Measurements from ENCODE around the gene VPS51. TPM values are rescaled to one million over a fixed set of nuclear protein-coding genes. Genes with fewer than 3 reads are reported as not detected.

The VPS51 gene
- total and polyA plus RNA-seq, 9 of the 15 experiments (the other 6 are each of a cell fraction or from before 2014, with no cell fraction given), result 1.8 to 143 (median 46.8) TPM

GRCh38 chr11:65121865-65122696 lies 26.1 kb downstream of the VPS51 start, which contains the start of the genes FAU and MRPL49 (continued):
- TF ChIP-seq, protein P1, sequence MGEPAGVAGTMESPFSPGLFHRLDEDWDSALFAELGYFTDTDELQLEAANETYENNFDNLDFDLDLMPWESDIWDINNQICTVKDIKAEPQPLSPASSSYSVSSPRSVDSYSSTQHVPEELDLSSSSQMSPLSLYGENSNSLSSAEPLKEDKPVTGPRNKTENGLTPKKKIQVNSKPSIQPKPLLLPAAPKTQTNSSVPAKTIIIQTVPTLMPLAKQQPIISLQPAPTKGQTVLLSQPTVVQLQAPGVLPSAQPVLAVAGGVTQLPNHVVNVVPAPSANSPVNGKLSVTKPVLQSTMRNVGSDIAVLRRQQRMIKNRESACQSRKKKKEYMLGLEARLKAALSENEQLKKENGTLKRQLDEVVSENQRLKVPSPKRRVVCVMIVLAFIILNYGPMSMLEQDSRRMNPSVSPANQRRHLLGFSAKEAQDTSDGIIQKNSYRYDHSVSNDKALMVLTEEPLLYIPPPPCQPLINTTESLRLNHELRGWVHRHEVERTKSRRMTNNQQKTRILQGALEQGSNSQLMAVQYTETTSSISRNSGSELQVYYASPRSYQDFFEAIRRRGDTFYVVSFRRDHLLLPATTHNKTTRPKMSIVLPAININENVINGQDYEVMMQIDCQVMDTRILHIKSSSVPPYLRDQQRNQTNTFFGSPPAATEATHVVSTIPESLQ (CRISPR knock-in tag; IDR thresholded peaks at IDR 0.05), result no peak; the same call in 1 of the 2 replicates
- TF ChIP-seq SRSF1 (IDR thresholded peaks at IDR 0.05; ENCODE audit: low read depth, low read length), result no peak
- peak; percentile 93 for TF ChIP-seq POLR2B (IDR thresholded peaks at IDR 0.05; ENCODE audit: low read depth, partially characterized antibody)
- no peak for TF ChIP-seq KDM1A (IDR thresholded peaks at IDR 0.05)

DNA sequence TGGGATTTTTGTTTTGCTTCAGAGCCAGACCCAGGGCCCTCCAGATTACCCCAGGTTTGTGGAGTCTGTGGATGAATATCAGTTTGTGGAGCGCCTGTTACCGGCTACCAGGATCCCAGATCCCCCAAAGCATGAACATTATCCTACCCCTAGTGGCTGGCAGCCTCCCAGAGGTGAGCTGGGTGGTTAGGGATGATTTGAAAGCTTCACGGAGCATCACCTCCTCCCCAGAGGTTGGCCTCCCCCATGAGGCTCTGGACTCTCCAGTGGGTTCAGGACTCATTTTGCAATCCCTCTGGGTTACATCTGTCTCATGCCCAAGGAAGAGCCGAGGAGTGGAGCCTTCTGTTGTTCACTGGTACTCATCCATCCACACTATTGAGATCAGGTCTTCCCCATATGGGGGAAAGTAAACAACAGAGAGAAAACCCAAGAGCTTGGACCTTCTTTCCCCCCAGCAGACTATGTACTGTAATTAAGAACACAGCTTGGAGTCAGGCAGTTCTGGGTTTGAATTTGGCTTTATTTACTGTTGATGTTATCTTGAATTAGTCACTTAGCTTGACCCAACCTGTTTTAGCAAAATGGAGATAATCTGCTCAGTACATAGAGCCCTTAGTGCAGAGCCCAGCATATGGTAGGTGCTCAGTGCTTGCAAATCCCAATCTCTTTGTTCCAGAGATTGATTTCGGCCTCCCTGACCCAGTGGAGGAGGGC lies 28.6 kb downstream of the VPS51 start:
- Histone ChIP-seq H3K27me3 (ENCODE audit: control insufficient read depth in 2 of 2, insufficient read depth in 2 of 2, low read length in 2 of 2) (no peaks in the 10 kb centered on the region), H3K4me2 (ENCODE audit: insufficient read depth, low read length) (no peak overlapping the region), H2AFZ (ENCODE audit: low read depth, low read length) (no peak overlapping the region), H3K4me1 (replicated peaks in 1 of 2; ENCODE audit: control insufficient read depth in 2 of 2, insufficient read depth in 2 of 2, low read length in 2 of 2) (peaks cover 11 to 13% of the 10 kb centered on the region in 2 experiments; a peak in 4 of 5 replicates), H3K9ac (ENCODE audit: insufficient read depth in 1 of 2, low read depth in 2 of 2, low read length in 2 of 2) (no peak overlapping the region), H3K4me3 (no peak overlapping the region), H3K79me2 (ENCODE audit: control insufficient read depth, insufficient read depth, low read length) (peaks cover 55% of the 10 kb centered on the region), H3K9me1 (ENCODE audit: control insufficient read depth, insufficient read depth, low read length) (no peaks in the 10 kb centered on the region), H3K27ac (ENCODE audit: extremely low read depth, low read depth, low read length) (no peak overlapping the region; the same call in 2 of the 3 replicates), H4K20me1 (replicated peaks; ENCODE audit: control insufficient read depth, insufficient read depth, low read length) (peaks cover 6% of the 10 kb centered on the region; the same call in 1 of the 2 replicates), H3K9me3 (replicated peaks; ENCODE audit: control insufficient read depth, insufficient read depth, low read depth, low read length) (no peaks in the 10 kb centered on the region), H3K36me3 (ENCODE audit: control insufficient read depth, insufficient read depth, low read length) (peaks cover 79% of the 10 kb centered on the region)
- ChIA-PET CTCF (ENCODE audit: low intra/inter-chr PET ratio) (no interaction called here), POLR2A (interaction anchor here (0.7 to 9.5 kb wide), 4 partner anchors 9 to 158 kb away, joined by 3 to 182 read pairs (median 6); partner anchors contain the start of genes SPDYC, SYVN1 and TM7SF2)
- WGBS (ENCODE audit: insufficient coverage, low coverage, missing lambda C conversion rate), result 65% methylated on average over 5 of the region's 5 CpGs
- in situ Hi-C loops (cut with MboI) (no loop called here), intact Hi-C loops (cut with micrococcal nuclease) (no loop called here)
- ATAC-seq (no peak), FAIRE-seq (no peak), DNase-seq (ENCODE audit: extremely low read depth in 1 of 4, low spot score in 3 of 4) (peak in 1 of 4 experiments; percentile 22)
- BruUV-seq (replicated peaks), result TSS peak; percentile 29
- TF ChIP-seq YY1 (IDR thresholded peaks at IDR 0.05; ENCODE audit: borderline replicate concordance in 1 of 3, control insufficient read depth in 1 of 3, extremely low read depth in 1 of 3, insufficient read depth in 3 of 3, insufficient read length in 1 of 3, insufficient replicate concordance in 2 of 3, low read depth in 1 of 3, low read length in 2 of 3) (no peak), KDM1A (IDR thresholded peaks at IDR 0.05) (peak; percentile 62 to 65; a peak in 1 of 4 replicates), FOXA3 (CRISPR knock-in tag; conservative IDR thresholded peaks at IDR 0.05 in 1 of 2, IDR thresholded peaks at IDR 0.05 in 1 of 2) (peak; percentile 26 to 75; a peak in 1 of 4 replicates), ARID1B (IDR thresholded peaks at IDR 0.05) (peak; percentile 48), CHAMP1 (IDR thresholded peaks at IDR 0.05) (no peak), BRF1 (IDR thresholded peaks at IDR 0.05; ENCODE audit: borderline replicate concordance, extremely low read depth, insufficient read length) (no peak), CXXC5 (CRISPR knock-in tag; IDR thresholded peaks at IDR 0.05) (no peak), TAL1 (IDR thresholded peaks at IDR 0.05) (peak; percentile 30; the same call in 1 of the 2 replicates)

Measured in K562 (cell line).